HepG2 (cell line): Measurements from ENCODE around the gene RABEP2. TPM values are rescaled to one million over a fixed set of nuclear protein-coding genes. Genes with fewer than 3 reads are reported as not detected.
A peak's percentile ranks its signal among the peaks of the same experiment; 100 is the strongest.

Experiments
- BORCS8-MEF2B ChIP-seq: sonication (generic); formaldehyde crosslinking; IDR thresholded peaks from 2 replicates; pipeline ENCODE4 v1.8.0; 2022; ENCODE audit warnings: mild to moderate bottlenecking, missing genetic modification reagents
- CENPX ChIP-seq: sonication (generic); formaldehyde crosslinking; IDR thresholded peaks from 2 replicates; pipeline ENCODE4 v1.9.0; 2021; ENCODE audit warnings: mild to moderate bottlenecking, missing genetic modification reagents, moderate library complexity
- CTCF ChIP-seq: sonication (generic); formaldehyde crosslinking; IDR thresholded peaks from 2 replicates; pipeline ENCODE4 v1.5.0; 2020; ENCODE audit warnings: mild to moderate bottlenecking, missing genetic modification reagents, moderate library complexity
- ELF4 ChIP-seq: sonication (generic); formaldehyde crosslinking; IDR thresholded peaks from 2 replicates; pipeline ENCODE4 v1.5.0; 2020; ENCODE audit warnings: missing genetic modification reagents, mild to moderate bottlenecking, moderate library complexity, borderline replicate concordance
- ETV5 ChIP-seq: IDR thresholded peaks from 2 replicates; pipeline ENCODE4 v1.6.1; 2018; ENCODE audit warnings: missing biosample characterization, missing genetic modification reagents, inconsistent platforms, borderline replicate concordance
- FIP1L1 ChIP-seq: fragments of 200-400 bp; formaldehyde crosslinking; IDR thresholded peaks from 2 replicates; pipeline ENCODE4 v1.6.1; 2018; ENCODE audit warnings: low read depth, mild to moderate bottlenecking, low read length, moderate library complexity, borderline replicate concordance; ENCODE audit not compliant: insufficient read depth
- FOSL1 ChIP-seq: sonication (generic); formaldehyde crosslinking; IDR thresholded peaks from 2 replicates; pipeline ENCODE4 v1.9.0; 2021; ENCODE audit warnings: missing genetic modification reagents, borderline replicate concordance
- FOXO1 ChIP-seq: sonication (generic); formaldehyde crosslinking; IDR thresholded peaks from 2 replicates; pipeline ENCODE4 v1.4.0; 2020; ENCODE audit warnings: missing genetic modification reagents
- HMG20A ChIP-seq: IDR thresholded peaks from 2 replicates; pipeline ENCODE4 v1.6.1; 2016; ENCODE audit warnings: borderline replicate concordance
- HNRNPUL1 ChIP-seq: fragments of 200-400 bp; formaldehyde crosslinking; IDR thresholded peaks from 2 replicates; pipeline ENCODE4 v1.6.1; 2017; ENCODE audit warnings: low read depth, mild to moderate bottlenecking, low read length, moderate library complexity
- KDM1A ChIP-seq: IDR thresholded peaks from 2 replicates; pipeline ENCODE4 v1.6.1; 2016; ENCODE audit warnings: missing compliant biosample characterization
- MATR3 ChIP-seq: sonication (generic); formaldehyde crosslinking; IDR thresholded peaks from 2 replicates; pipeline ENCODE4 v1.4.0; 2020; ENCODE audit warnings: missing genetic modification reagents
- MAZ ChIP-seq, 2 experiments: sonication (generic) in 1 of 2; formaldehyde crosslinking in 1 of 2; IDR thresholded peaks; 2 replicates each; pipeline versions ENCODE4 v1.5.0 to v1.6.1; 2012 to 2020; ENCODE audit warnings: low read depth in 2 of 2, mild to moderate bottlenecking in 2 of 2, borderline replicate concordance in 1 of 2, improper control_type of control experiment in 1 of 2, low read length in 1 of 2, missing genetic modification reagents in 1 of 2, moderate library complexity in 1 of 2
- MEIS1 ChIP-seq: sonication (generic); formaldehyde crosslinking; IDR thresholded peaks from 2 replicates; pipeline ENCODE4 v1.9.0; 2021; ENCODE audit warnings: mild to moderate bottlenecking, missing genetic modification reagents, moderate library complexity, borderline replicate concordance
- RNF2 ChIP-seq: fragments of 450-650 bp; conservative IDR thresholded peaks from 2 replicates; pipeline ENCODE4 v1.6.1; 2016; ENCODE audit warnings: low read depth
- ZBTB33 ChIP-seq: sonication (generic); formaldehyde crosslinking; IDR thresholded peaks from 2 replicates; pipeline ENCODE4 v1.4.0; 2020; ENCODE audit warnings: missing genetic modification reagents
- ZBTB38 ChIP-seq: sonication (generic); formaldehyde crosslinking; IDR thresholded peaks from 2 replicates; pipeline ENCODE4 v1.5.1; 2020; ENCODE audit warnings: mild to moderate bottlenecking, missing genetic modification reagents
- ZNF354B ChIP-seq: sonication (generic); formaldehyde crosslinking; IDR thresholded peaks from 2 replicates; pipeline ENCODE4 v1.8.0; 2022; ENCODE audit warnings: mild to moderate bottlenecking, missing genetic modification reagents
- ZNF451 ChIP-seq: sonication (generic); formaldehyde crosslinking; IDR thresholded peaks from 2 replicates; pipeline ENCODE4 v1.5.0; 2020; ENCODE audit warnings: mild to moderate bottlenecking, missing genetic modification reagents
- ZNF619 ChIP-seq: sonication (generic); formaldehyde crosslinking; IDR thresholded peaks from 2 replicates; pipeline ENCODE4 v1.4.0; 2020; ENCODE audit warnings: mild to moderate bottlenecking, missing genetic modification reagents
- ZNF652 ChIP-seq: IDR thresholded peaks from 2 replicates; pipeline ENCODE4 v1.6.1; 2016; ENCODE audit warnings: low read depth, borderline replicate concordance
- polyA plus RNA-seq, 8 experiments: library from polyadenylated mRNA; depleted of rRNA in 3 of 8; stranded (reverse) in 7 of 8; unstranded in 1 of 8; fragments of >200 nt; fragmentation: Illumina TruSeq in 4 of 8; extraction: Trizol in 4 of 8; gene quantifications; 2 replicates each; pipeline versions ENCODE4 v1.2.1 to v1.2.3, GENCODE V29; 2011 to 2016; ENCODE audit warnings: low read depth in 4 of 8, missing spikeins in 1 of 8, mixed read lengths in 1 of 8; ENCODE audit not compliant: insufficient read depth in 1 of 8
- total RNA-seq, 5 experiments: library from RNA; depleted of rRNA; stranded (reverse); fragments of >200 nt; fragmentation: Illumina TruSeq; extraction: Trizol; gene quantifications; 2 replicates each; pipeline ENCODE4 v1.2.3, GENCODE V29; 2016; ENCODE audit warnings: low read depth in 1 of 5
- TF ChIP-seq, protein P1 (sequence below): sonication (generic); formaldehyde crosslinking; IDR thresholded peaks from 2 replicates; pipeline ENCODE4 v1.4.0; 2020; ENCODE audit warnings: missing genetic modification reagents

The RABEP2 gene
- total and polyA plus RNA-seq, 2 of the 13 experiments (the other 11 are each of a cell fraction or from before 2014, with no cell fraction given) = 10.8 to 18.4 TPM

DNA sequence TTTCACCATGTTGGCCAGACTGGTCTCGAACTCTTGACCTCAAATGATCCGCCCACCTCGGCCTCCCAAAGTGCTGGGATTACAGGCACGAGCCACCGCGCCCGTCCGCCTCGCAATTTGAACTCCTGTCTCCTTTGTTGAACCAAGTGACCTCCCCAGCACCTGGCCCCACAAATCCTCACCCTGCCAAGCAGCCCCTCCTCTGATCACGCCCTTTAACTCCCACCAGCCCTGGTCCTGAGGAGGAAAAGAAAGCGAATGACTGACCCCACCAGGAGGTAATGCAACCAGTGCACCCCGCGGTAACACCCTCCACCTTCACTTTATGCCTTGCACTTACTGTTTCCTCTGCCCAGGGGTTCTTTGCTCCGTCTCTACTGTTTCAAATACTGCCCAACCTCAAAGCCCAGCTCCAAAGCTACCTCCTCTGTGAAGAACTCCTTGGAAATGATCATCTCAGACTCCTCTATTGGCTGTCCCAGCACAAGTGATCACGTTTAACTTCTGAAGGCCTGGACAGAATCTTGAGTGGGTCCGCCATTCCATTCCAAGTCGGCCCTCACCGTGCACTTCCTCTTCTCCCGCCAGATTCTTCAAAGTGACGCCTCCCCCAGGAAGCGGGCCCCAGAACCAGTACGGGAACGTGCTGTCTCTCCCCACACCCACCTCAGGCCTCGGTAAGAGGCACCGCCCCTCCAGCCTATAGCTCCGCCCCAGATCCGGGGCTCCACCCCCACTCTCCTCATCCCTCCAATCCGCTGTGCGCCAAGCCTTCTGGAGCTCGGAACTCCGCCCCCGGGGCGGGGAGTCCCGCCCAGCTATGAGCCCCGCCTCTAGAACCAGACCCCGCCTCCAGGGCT, 11.1 kb upstream of the RABEP2 start (continued):
- TF ChIP-seq FOSL1 (CRISPR knock-in tag) (no peak), CTCF (CRISPR knock-in tag) (peak; percentile 47), MAZ (IDR thresholded peaks at IDR 0.05; ENCODE audit: borderline replicate concordance, low read depth, low read length) (peak; percentile 55; the same call in 1 of the 2 replicates), MAZ (CRISPR knock-in tag; IDR thresholded peaks at IDR 0.05; ENCODE audit: low read depth) (no peak), HNRNPUL1 (no peak), RNF2 (no peak), MATR3 (CRISPR knock-in tag) (no peak), MEIS1 (CRISPR knock-in tag) (0 out of 2 replicates have a peak, but pooled peaks have one; percentile 70), ZNF354B (CRISPR knock-in tag) (no peak), ETV5 (peak; percentile 43; the same call in 1 of the 2 replicates), CENPX (no peak), ELF4 (CRISPR knock-in tag) (no peak), ZNF451 (0 out of 2 replicates have a peak, but pooled peaks have one; percentile 22), HMG20A (CRISPR knock-in tag) (no peak), KDM1A (no peak), ZBTB33 (CRISPR knock-in tag) (no peak), ZNF619 (0 out of 2 replicates have a peak, but pooled peaks have one; percentile 12), BORCS8-MEF2B (no peak), FIP1L1 (no peak), ZNF652 (CRISPR knock-in tag) (no peak), ZBTB38 (CRISPR knock-in tag) (peak; percentile 69; the same call in 1 of the 2 replicates), FOXO1 (CRISPR knock-in tag) (no peak)
- TF ChIP-seq, protein P1, sequence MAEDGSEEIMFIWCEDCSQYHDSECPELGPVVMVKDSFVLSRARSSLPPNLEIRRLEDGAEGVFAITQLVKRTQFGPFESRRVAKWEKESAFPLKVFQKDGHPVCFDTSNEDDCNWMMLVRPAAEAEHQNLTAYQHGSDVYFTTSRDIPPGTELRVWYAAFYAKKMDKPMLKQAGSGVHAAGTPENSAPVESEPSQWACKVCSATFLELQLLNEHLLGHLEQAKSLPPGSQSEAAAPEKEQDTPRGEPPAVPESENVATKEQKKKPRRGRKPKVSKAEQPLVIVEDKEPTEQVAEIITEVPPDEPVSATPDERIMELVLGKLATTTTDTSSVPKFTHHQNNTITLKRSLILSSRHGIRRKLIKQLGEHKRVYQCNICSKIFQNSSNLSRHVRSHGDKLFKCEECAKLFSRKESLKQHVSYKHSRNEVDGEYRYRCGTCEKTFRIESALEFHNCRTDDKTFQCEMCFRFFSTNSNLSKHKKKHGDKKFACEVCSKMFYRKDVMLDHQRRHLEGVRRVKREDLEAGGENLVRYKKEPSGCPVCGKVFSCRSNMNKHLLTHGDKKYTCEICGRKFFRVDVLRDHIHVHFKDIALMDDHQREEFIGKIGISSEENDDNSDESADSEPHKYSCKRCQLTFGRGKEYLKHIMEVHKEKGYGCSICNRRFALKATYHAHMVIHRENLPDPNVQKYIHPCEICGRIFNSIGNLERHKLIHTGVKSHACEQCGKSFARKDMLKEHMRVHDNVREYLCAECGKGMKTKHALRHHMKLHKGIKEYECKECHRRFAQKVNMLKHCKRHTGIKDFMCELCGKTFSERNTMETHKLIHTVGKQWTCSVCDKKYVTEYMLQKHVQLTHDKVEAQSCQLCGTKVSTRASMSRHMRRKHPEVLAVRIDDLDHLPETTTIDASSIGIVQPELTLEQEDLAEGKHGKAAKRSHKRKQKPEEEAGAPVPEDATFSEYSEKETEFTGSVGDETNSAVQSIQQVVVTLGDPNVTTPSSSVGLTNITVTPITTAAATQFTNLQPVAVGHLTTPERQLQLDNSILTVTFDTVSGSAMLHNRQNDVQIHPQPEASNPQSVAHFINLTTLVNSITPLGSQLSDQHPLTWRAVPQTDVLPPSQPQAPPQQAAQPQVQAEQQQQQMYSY (CRISPR knock-in tag) = no peak; the same call in 1 of the 2 replicates
